NOMO-1 treated with DMSO at 0.1 percent for 48 hours (cell line): ENCODE data around the gene METTL9.
A peak's percentile ranks its signal among the peaks of the same experiment; 100 is the strongest.
"Not testable (repeated sequence)": the region's sequence is repeated elsewhere in the genome, so short reads cannot be mapped to it uniquely, and the experiment has no call there.

Source experiments
- DNase-seq: peaks from one replicate; lab custom pipeline; 2025; ENCODE audit not compliant: unreplicated experiment; lab: John Stamatoyannopoulos, UW

METTL9 gene

DNA sequence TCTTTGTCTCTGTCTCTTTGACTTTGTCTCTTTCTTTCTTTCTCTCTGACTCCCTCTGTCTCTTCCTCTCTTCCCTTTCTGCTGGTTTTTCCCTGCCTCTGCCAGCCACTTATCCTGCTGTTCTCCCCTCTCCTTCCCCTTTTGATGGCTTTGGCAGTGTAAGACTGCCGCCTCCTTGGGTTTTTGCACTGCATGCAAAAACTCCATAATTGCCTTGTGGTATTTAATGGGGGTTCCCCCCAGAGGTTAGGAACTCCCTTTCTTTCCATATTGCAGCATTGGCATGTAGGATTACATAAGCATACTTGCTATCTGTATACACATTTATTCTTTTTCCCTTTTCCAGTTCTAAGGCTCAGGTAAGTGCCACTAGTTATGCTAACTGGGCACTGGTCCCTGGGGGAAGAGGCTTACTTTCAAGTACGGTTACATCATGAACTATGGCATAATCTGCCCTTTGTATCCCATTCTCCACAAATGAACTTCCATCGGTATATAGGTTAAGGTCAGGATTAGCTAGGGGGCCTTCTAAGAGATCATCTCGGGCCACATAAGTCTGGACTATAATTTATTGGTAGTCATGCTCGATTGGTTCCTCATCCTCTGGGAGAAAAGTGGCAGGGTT lies 32.7 kb downstream of the METTL9 start:
- peak; percentile 37 for DNase-seq

DNA sequence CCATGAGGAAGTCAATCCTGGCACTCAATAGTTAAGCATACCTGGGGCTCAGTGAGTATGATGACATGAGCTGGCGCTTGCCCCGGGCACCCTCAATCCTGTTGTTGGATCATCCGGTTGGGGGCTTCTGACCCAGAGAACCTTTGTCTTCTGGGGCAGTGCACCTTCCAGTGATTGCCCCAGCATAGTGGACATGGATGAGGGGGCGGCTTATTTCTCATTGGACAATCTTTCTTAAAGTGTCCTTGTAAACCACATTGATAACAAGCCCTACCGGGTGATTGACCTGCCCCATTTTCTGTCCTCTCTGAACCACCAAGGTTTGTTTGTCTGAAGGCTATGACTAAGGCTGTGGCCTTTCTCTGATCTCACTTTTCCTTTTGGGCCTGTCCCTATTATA lies 34.8 kb downstream of the METTL9 start:
- no peak for DNase-seq

DNA sequence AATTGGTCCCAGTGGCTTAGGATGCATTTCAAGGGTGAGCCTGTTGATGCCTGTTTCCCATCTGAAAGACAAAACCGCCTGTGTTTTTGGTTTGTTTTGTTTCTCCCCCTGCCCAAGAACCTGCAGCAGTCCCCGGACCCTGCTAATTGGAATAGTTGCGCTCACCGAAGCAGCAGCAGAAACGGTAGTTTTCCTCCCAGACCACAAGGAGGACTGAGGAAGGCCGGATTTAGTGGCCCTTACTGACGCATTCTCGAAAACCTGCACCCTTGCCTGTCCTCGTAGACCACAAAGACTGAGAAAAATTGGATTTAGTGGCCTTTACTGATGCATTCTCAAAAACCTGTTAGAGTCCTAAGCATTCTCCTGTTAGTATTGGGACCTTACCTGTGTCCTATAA lies 36.3 kb downstream of the METTL9 start:
- not testable (repeated sequence) for DNase-seq

DNA sequence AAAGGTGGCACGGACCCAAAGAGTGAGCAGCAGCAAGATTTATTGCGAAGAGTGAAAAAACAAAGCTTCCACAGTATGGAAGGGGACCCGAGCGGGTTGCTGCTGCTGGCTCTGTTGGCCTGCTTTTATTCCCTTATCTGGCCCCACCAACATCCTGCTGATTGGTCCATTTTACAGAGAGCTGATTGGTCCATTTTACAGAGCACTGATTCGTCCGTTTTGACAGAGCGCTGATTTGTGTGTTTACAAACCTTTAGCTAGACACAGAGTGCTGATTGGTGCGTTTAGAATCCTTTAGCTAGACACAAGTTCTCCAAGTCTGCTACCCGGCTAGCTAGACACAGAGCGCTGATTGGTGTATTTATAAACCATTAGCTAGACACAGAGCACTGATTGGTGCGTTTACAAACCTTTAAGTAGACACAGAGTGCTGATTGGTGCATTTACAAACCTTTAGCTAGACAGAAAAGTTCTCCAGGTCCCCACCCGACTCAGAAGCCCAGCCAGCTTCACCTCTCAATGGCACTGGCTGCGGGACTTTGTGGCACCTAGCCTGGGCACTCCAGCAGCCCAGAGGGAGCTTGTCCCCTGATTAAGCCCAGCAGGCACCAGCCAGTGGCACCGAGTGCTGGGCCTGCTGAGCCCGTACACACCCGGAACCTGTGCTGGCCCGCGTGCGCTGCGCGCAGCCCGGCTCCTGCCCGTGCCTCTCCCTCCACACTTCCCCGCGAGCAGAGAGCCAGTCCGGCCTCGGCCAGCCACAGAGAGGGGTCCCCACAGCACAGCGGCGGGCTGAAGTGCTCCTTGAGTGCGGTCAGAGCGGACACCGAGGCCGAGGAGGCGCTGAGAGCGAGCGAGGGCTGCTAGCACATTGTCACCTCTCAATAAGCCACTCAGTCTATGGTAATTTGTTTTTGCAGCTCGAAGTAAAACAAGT lies 37.9 kb downstream of the METTL9 start:
- DNase-seq: no peak

DNA sequence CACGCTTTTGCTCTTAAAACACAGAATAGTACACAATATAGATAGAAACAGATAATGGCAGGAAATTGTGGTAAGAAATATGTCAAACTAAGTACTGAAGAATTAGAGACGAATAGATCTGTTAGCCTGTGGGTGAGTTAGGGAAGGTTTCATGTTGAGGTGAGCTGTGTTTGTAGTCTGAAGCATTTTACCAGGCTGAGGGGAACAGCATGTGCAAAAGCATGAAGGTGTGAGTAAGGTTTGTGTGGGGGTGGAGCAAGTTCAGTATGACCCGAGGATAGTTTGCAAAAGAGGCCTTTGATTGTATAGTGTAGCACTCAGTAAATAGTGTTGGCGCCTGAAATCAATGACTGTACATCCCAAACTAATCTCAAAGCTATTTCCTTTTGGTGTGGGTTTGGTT lies 39.2 kb downstream of the METTL9 start:
- no peak for DNase-seq

DNA sequence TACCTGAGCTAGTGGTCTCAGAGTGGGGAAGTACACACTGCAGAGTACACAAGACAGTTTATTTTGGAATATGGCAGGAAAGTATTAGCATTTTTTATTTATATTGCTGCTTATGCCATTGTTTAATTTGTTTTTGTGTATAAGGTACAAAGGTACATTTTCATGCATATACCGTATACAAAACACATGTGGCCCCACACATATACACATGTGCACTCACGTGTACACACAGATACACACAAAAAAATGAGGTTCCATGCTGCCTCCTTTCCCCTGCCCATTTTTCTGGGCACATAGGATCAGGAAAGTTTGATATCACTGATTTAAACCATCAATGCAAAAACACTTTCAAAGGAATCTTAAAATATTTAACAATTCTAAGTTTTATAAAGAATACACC lies 40.1 kb downstream of the METTL9 start:
- no peak for DNase-seq

DNA sequence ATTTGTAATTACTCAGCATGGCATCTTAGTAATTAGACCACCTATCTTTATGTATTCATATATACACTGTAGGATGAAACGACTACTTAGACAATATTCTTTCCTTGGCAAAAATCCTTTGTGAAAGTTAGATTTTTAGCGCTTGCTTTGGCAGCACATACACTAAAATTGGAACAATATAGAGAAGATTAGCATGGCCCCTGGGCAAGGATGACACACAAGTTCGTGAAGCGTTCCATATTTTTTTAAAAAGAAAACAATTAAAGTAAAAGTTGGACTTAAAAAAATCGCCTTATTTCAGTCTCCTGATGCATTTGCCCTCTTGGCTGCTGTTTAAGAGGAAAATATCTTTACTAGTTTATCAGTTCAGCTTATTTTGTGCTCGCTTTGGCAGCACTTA lies 42.5 kb downstream of the METTL9 start:
- DNase-seq: no peak

DNA sequence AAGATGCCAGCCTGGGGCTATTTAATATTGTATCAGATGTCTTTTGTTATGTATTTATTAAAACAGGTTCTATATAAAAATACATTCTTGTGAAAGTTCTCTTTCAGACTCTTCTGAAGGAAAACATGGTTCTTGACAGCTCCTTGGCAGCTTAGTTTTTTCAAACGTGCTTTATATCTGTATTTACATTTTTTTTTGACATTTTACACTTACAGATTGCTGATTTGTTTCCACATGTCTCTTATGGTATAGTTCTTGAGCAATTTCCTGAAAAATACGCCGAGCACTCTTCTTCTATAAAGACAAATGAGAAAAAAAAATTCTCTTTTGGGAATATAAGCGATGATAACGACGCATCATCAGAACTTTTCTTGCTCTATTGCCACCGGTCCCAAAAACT lies 43.5 kb downstream of the METTL9 start:
- DNase-seq: peak; percentile 59

DNA sequence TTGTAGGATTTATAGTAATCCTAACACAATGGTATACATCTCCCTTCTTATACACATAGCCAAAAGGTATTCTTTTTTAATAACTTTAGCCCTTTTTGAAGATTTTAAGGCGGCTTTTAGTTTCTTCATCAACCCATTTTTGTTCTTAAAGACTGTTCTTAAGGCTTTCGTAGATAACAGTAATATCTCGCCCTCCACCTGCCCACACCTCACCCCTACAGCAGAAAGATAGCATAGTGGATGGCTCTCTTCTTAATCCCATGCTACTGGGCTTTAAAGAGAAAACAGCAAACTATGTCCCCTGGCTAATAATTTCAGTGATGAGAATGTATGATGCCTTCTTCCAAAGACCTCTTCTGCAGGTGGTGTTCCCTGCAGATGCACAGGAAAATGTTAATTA lies 44.4 kb downstream of the METTL9 start:
- DNase-seq: no peak

DNA sequence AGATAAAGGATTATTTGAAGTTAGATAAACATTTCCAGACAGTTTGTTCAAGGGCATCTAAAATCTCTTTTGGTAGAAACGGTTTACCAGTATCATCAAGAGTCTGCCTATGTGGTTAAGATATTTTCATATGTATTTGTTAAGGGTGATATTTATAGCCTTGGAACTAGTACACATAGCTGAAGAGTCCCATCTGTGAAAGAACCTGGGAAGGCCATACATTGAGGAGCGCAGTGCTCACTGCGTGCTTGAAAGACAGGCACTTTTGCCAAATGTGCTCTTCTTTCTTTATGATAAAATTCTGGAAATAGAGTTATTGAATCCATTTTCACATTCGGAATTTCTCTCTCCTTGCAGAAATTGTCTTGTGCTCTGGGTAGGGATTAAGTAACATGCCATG lies 45.3 kb downstream of the METTL9 start:
- no peak for DNase-seq

DNA sequence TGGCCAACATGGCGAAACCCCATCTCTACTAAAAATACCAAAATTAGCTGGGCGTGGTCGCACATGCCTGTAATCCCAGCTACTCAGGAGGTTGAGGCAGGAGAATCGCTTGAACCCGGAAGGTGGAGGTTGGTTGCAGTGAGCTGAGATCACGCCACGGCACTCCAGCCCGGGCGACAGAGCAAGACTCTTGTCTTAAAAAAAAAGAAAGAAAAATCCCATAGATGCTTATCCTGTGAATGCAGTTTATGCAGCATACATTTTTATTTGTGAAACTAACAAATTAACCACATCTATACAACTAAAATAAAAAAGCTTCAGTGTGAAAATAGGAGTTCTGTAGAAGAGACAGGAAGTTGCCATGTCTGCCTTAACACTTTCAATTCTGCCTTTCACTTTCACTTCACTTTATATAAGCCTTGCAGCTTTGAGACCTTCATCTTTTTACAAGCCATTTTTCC lies 45.9 kb downstream of the METTL9 start:
- peak; percentile 90 for DNase-seq

DNA sequence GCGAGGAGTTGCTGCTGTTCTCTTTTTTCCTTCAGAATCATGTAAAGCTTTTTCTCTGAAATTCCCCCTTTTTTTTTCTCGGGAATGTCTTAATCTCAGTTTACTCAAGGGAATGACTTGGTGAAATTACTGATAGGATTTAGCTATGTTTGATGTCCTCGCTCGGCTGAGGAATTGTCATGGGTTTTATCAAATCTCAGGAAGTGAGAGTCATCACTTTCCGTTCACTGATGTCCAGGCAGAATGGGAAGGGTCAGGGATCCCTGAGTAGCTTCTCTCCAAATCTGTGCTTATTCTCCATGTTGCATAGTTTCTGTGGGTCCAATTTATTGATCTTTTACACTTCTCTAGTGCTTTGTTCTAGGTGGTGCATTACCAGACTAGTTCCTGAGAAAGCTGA lies 46.7 kb downstream of the METTL9 start:
- no peak for DNase-seq

DNA sequence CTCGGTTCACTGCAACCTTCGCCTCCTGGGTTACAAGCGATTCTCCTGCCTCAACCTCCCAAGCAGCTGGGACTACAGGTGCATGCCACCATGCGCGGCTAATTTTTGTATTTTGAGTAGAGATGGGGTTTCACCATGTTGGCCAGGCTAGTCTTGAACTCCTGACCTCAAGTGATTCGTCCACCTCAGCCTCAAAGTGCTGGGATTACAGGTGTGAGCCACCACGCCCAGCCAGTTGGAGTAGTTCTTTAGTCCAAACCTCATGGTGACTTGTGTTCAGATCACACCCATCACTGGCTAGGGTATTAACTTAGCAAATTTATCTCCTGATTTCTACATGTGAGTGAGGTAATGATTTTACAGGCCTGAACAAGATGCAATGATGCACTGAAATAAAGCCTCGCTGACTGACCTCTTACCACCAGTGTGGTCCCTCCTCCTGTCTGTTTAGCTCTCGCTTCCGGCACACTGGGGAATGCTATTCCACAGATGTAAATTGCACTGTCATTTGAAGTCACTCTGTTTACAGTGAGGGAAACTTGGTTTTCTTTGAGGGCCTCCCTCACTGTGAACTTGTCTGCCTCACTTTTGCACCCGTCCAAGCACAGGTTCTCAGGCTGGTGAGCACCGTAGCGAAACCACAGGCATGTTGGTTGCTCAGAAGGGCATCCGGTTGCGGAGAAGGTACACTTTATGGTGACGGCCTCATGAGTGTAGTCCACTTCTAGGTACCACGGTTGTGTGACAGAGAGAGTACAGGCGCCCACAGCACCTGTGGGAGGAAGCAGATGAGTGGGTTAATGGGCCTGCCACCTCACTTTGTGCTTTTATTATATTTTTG lies 47.6 kb downstream of the METTL9 start:
- no peak for DNase-seq

DNA sequence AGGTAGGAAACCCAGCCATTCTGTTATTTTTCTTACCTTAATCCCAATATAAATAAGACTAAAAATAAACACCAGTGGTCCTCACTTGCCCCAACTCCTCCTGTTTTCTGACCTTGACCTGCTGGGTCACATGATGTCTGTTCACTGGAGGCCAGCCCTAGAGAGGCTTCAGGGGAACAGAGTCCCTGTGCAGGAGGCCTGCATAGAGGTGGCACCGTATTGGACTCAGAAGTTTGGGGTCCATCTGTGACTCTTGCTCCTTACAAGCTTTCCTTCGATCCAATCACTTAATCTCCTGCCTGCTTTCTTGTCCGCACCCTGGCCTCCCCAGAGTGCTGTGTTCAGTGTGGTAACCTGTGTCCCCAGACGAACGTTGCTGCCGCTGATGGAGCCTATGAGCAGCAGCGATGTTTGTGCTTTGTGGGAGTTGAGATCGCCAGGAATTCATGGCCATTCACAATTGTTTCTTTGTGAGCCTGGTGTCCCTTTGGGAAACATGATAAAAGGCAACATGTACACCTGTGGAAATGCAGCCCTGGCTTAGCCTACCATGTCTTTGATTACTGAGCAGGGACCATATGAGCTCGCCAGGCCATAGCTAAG lies 48.3 kb downstream of the METTL9 start:
- no peak for DNase-seq

DNA sequence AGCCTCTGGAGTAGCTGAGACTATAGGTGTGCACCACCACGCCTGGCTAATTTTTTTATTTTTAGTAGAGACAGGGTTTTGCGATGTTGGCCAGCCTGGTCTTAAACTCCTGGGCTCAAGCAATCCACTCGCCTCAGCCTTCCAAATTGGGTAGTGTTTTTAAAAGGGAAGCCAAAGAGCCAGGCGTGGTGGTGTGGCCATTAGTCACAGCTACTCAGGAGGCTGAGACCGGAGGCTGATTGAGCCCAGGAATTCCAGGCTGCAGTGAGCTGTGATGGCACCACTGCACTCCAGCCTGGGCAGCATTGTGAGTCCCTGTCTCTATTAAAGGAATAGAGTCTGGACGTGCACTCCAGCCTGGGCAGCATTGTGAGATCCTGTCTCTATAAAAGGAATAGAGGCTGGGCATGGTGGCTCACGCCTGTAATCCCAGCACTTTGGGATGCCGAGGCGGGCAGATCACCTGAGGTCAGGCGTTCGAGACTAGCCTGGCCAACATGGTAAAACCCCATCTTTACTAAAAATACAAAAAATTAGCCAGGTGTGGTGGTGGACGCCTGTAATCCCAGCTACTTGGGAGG lies 50.5 kb downstream of the METTL9 start:
- not testable (repeated sequence) for DNase-seq

DNA sequence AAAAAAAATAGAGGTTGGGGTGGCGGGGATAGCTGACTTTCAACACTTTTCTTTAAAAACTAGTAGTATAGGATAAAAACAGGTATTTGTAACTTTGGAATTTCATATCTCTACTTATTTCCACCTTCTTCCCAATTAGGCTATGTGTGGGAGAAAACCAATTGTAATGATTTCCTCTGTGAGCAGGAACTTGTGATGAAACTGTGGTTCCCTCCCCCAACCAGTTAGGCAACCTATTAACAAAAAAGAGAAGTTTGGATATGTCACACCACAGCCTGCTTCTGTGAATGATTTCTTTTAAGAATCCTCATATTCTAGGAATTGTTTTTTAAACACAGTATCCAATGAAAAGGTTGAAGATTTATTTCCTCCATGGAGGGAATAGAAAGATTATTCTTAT lies 51.1 kb downstream of the METTL9 start:
- peak; percentile 87 for DNase-seq

DNA sequence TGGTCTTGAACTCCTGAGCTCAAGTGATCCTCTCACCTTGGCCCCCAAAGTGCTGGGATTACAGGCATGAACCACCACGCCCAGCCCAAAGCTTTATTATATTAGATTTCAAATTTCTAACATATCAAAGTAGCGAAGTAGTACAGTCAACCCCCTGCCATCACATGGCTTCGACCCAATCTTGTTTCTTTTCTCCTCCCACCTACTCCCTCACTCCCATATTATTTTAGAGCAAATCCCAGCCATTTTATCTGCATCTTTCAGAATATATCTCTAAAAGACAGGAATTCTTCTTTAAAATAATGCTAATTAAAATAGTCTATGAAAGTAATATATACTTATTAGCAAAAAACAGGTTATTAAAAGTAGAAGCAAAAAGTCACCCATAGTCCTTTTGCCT lies 52.1 kb downstream of the METTL9 start:
- no peak for DNase-seq

DNA sequence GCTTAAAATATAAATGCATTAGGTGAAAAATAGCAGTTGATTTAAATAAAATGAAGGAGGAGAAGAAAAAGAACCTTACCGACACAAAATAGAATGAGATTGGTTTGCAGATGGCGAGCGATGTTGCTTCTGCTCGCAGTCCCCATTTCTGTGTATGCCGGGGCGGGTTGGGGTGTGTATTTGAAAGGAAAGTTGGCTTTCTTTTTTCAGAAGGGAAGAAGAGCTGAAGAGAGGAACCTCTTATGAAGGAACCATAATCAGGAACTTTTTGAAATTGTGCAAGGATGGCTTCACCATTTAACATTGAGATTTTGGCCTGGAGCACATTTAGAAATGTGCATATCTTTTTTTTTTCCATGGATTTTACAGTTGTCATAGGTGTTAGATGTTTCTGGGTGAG lies 53.1 kb downstream of the METTL9 start, which contains the start of gene IGSF6:
Gene IGSF6, minus strand, starts transcription at position 156 of the 400 bp plus-strand sequence. Its CDS starts 10 bp downstream, at position 146.
- DNase-seq: peak; percentile 64

DNA sequence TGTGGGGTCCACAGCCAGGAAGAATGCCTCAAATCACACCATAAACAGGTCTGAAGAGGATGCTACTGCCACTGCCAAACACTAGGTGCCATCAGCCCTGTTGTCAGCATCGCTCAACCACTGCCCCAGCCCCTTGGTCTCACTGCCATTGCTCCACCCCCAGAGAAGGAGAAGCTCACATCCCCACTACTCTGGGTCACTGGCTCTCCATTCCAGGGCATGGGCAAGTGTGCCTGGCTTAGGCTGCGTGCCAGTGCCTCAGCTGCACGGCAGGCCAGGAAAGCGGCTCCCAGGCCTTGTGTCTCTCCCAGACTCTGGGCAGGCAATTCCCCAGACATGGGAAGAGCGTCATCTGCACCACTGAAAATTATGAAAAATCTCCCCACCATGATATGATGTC lies 54.2 kb downstream of the METTL9 start:
- DNase-seq: no peak

DNA sequence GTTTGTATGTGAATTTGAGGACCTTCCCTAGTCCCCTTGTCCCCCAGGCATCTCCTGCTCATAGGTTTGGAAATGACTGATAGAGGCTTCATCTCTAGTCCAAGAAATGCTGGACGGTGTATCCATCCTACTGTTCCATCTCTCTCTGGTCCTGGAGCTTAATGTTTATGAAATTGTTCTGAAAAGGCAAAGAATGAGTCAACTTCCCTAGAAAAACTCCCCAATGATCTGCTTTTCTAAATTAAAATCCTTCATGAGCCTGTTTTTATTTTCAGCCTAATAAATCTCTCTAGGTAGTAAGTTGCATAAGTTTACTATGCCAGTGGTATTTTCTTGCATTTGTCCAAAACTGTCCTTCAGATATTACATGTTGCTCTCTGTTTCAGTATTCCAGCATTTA lies 55.1 kb downstream of the METTL9 start:
- DNase-seq: no peak

DNA sequence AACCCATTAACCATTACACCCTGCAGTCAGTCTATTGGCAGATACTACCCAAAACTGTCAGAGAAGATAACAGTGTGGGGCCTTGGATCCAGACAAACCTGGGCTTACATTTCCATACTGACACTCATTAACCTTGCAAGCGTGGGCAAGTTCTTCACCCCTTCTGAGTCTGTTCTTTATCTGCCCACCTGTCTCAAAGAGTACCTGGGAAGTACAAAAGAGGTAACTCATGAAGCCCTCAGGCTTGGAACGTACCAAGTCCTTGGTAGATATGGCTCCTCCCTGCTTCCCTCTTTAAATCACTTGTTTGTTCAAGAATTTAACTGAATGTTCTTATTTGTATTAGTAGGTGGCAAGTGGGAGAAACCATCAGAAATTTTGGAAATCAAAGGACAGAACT lies 55.5 kb downstream of the METTL9 start:
- DNase-seq: no peak
